Stromal cell of bone marrow (primary cell): ENCODE results near the gene SLC17A9.

Experiments
- DNase-seq: peaks from one replicate; pipeline ENCODE4 v3.0.0-alpha.2; 2012; ENCODE audit warnings: low read depth

SLC17A9 gene

GRCh38 chr20:63003546-63003945 lies 51.0 kb downstream of the SLC17A9 start:
- DNase-seq, result no peak

- DNase-seq, result no peak
Measured at GRCh38 chr20:63004607-63005364, 52.3 kb downstream of the SLC17A9 start.

- DNase-seq, result no peak
Measured at GRCh38 chr20:63005365-63005861, 52.9 kb downstream of the SLC17A9 start.

DNA sequence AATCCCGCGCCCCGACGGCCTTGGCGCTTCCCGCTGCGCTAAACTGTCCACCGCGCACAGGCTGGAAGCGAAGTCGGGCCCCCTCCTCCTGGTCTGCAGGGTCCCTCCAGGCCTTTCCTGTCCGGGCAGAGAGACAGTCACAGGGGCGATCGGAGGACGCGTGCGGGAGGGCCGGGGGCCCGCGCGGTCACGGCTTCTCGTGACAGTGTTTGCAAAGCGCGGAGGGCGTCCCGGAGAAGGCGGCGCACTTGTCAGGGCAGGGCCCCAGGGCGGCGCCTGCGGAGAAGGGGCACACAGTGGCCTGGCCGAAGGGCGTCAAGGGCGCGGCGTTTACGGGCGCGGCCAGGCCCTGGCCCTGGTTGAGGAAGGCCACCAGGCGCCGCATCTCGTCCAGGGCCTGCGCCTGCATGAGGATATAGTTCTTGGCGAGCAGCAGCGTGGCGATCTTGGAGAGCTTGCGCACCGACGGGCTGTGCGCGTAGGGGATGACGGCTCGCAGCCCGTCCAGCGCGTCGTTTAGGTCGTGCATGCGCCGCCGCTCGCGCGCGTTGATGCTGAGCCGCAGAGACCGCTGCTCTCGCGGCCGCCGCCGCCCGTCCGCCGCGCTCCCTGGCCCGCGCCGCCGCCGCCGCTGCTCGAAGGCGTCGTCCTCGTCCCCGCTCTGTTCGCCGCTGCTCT lies 53.5 kb downstream of the SLC17A9 start:
- no peak for DNase-seq

DNA sequence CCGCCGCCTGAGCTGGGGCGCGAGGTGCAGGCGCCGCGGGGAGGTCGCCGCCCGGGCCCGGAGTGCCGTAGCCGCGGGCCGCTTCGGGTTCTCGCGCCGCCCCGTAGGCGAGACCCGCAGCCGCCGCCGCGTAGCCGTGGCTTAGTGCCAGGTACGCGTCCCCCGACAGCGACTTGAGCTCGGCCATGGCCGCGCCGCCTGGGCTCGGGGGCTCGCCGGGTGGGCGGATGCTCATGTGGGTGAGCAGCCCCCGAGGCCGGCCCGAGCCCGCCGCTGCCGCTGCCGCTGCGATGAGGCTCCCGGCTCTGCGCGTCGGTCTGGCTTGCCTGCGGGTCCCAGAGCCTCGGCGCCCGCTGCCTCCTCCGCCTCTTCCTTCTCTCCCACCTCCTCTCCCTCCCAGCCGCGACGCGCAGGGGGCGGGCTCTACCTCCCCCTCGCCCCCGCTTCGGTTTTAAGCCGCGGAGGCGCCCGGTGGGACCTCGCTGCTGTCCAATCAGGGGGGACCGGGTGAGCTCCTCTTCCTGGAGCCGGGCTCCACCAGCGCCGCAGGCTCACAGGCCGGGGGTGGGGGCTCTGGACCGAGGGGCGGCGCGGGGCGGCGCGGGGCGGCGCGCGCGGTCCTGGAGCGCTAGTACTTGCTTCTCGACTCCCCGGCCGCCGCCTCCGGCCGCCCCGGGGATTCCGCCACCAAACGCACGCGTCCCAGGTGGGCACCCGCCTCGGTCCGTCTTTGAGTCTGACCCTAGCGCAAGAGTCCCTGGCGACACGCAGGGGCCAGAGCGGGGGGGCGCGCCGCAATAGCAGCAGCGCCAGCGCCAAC lies 54.2 kb downstream of the SLC17A9 start, which contains the start of gene BHLHE23:
Gene BHLHE23, minus strand, starts transcription at position 425 of the 820 bp plus-strand sequence. Its CDS starts 190 bp downstream, at position 235.
- no peak for DNase-seq

DNA sequence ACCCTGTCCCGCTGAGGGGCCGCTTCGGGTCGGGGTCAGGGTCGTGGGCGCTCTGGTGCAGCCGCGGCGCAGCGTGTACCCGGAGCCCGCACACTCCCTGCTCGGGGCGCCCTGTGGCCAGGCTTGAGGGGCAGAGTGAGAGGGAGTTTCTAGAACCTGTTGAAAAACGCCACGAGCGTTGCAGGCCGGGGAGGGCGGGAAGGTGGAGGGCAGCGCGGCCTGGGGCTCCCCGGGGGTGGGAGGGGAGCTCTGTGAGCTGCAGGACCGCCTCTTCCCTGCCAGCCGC lies 54.8 kb downstream of the SLC17A9 start:
- DNase-seq, result no peak

- no peak for DNase-seq
Measured at GRCh38 chr20:63007646-63008488, 55.4 kb downstream of the SLC17A9 start.

- DNase-seq, result no peak
Measured at GRCh38 chr20:63008541-63009044, 56.1 kb downstream of the SLC17A9 start.

DNA sequence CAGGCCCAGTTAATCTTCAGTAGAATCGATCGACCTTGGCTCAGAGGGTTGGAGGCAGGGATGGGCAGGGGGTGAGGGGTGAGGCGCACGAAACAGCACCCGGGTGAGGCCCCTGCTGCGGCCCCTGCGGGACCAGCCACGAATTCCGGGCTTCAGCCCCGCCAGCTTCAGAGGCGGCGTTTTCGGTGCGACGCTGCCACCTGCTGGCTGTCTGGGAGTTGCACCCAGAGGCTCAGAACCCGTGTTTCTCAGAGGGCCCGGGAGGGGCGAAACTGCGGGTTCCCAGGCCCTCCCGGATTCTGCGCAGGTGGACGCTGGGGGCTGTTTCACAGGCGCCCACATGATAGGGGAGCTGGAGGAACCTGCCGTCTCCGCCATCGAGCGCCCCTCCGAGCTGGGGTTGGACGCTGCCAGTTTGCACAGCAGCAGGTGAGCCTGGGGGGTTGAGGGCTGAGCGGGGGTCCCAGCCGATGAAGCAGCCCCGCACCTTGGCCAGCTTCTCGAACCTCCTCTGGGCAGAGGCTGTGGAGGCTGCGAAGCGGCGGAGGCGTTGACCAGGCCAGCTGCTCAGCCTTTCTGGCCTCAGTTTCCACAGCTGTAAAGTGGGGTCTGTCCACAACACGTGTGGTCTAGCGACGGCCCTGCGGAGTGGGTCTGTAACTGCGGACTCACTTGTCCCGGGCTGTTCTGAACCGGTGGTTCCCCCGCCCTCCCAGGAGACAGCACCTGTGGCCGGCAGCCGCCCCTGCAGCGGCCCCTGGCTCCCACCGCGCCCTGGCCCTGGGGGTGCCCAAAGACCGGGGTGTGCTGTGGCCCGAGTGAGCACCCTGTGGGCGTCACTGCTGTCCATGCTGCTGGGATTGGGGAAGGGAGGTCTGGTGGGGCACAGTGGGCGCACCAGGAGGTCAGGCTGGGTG lies 56.8 kb downstream of the SLC17A9 start:
- peak; percentile 25 for DNase-seq

DNA sequence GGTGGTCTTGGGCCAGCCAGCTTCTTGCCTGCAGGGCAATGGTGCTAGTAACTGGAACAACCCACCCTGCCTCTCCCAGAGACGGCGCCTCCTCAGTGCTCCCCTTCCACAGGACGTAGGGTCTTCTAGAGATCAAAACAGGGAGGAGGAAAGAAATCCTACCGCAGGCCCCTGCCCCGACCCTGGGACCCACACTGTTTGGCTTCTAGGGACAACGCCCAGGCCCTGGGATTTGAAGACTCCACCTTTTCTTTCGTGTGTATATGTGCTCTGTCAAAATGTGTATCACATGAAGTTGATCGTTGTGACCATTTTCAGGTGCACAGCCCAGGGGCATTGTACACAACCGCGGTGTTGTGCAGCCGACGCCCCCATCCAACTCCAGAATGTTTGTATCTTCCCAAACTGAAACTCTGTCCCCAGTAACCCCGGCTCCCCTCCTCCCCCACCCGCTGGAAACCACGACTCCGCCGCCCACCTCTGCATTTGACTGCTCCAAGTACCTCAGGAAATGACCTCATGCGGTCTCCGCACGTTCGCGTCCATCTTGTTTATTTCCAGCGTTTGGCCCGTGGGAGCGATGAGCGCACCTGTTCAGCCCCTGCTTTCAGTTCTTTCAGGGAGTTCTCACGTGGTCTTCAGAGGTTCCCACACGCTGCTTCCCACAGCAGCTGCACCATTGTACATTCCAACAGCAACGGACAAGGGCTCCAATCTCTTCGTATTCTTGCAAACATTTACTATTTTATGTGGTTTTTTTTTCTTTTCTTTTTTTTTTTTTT lies 57.7 kb downstream of the SLC17A9 start:
- DNase-seq, result no peak

GRCh38 chr20:63011798-63012197 lies 59.3 kb downstream of the SLC17A9 start:
- no peak for DNase-seq

DNA sequence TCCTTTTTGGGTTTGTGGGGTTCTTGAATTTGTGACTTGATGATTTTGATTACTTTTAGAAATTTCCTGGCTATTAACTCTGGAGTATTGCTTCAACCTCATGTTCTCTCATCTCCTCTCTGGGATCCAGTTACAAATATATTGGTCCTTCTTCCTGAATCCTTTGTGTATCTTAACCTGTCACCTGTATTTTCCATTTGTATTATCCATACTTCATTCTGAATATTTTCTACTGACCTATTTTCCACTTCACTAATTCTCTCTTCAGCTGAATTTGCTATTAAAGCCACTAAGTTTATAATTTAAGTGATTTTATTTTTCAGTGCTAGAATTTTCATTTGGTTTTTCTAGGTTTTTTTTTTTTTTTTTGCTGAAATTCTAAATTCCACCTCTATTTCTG lies 60.7 kb downstream of the SLC17A9 start:
- DNase-seq, result no peak

DNA sequence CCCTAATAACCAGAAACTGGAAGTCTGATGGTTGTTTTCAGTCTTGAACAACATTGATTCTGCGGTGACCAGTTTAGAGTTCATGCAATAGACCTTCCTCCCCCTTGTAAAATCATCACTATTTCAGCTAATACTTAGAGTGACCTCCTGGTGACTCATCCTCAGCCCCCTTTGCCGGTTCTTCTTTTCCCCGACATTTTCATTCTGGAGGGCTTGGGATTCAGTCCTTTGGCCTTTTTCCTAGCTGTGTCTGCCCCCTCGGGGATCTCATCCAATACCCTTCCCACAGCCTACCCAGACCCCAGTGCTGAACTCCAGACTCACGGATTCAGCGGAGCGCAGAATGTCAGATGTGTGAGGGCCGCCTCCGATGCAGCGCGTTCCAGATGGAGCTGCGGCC lies 61.8 kb downstream of the SLC17A9 start:
- DNase-seq, result no peak

- DNase-seq, result no peak
Measured at GRCh38 chr20:63014710-63015109, 62.2 kb downstream of the SLC17A9 start.

- DNase-seq, result no peak
Measured at GRCh38 chr20:63015147-63015661, 62.7 kb downstream of the SLC17A9 start.

GRCh38 chr20:63015662-63016361 lies 63.3 kb downstream of the SLC17A9 start:
- DNase-seq, result no peak

DNA sequence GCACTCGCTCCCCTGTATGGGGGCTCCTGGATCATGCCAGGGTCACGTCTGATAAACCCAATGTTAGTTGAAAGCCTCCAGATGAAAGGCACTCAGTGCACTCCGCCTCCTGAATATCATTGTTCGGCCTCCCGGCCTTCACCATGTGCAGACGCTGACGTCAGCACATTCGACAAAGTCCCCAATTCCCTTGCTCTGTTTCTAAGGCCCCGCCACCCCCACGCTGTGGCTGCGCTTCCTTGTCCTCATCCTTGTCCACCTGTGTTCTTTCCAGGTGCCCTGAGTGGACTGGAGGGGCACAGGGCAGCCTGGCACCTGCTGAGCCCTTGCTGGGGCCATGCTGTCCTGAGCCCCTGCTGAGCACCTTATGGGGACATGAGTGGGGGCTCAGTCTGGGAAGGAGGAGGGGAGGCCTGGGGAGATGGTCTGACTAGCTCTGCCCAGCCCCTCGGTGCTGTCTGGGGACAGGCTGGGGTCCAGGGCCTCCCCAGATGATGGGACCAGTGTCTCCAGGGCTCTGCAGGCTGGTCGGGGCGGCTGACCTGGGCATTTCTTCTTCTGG lies 64.1 kb downstream of the SLC17A9 start:
- DNase-seq, result no peak

- no peak for DNase-seq
Measured at GRCh38 chr20:63017076-63017825, 64.7 kb downstream of the SLC17A9 start.
